Pancreas (tissue), 10 donors: ENCODE measurements around the gene BMP15. TPM values are rescaled to one million over a fixed set of nuclear protein-coding genes. Genes with fewer than 3 reads are reported as not detected.

Experiments
- ATAC-seq, 4 donors: fragments of 200-7000 bp; cut with Tn5 transposase; one replicate each; pipeline versions ENCODE4 v1.8.0 to v1.9.1; 2020; ENCODE audit warnings: mild to moderate bottlenecking in 4 of 4, moderate library complexity in 4 of 4
- DNase-seq, 6 donors: peaks; one replicate each; pipeline ENCODE4 v3.0.0-alpha.2; 2020
- FAIRE-seq: peaks from 2 replicates; lab custom pipeline; 2012; peaks lifted over from hg19 to GRCh38; lab: Jason Lieb, UNC
- H3K27ac ChIP-seq, 4 donors: fragments of 200-600 bp; sonication (generic); 1 replicate in 3 of 4; 2 replicates in 1 of 4; pipeline versions ENCODE4 v1.5.0 to v1.8.0; 2020
- H3K27me3 ChIP-seq, 4 donors: fragments of 200-600 bp; one replicate each; pipeline ENCODE4 v1.8.0; 2021
- H3K36me3 ChIP-seq, 3 donors: fragments of 200-600 bp; sonication (generic) in 1 of 3; one replicate each; pipeline versions ENCODE4 v1.5.0 to v1.8.0; 2020 to 2021
- H3K4me1 ChIP-seq, 3 donors: fragments of 200-600 bp; one replicate each; pipeline ENCODE4 v1.8.0; 2021
- H3K4me3 ChIP-seq, 4 donors: fragments of 200-600 bp; sonication (generic) in 2 of 4; one replicate each; pipeline versions ENCODE4 v1.5.0 to v1.8.0; 2020 to 2021
- H3K9me3 ChIP-seq, 4 donors: fragments of 200-600 bp; one replicate each; pipeline ENCODE4 v1.8.0; 2021
- WGBS, 2 donors: extraction: QIAGEN DNeasy Blood & Tissue Kit; methylation state at CpG; one replicate each; pipeline ENCODE4 v1.1.7; 2013; 5-methylcytosine and 5-hydroxymethylcytosine counted together
- intact Hi-C, 3 donors: fragments of 100-400 bp; cut with DNase I; formaldehyde crosslinking; loops; one replicate each; pipeline versions ENCODE4 v1.11.1 to v1.14.2; 2022
- polyA plus RNA-seq, 2 donors: library from polyadenylated mRNA; stranded (reverse); fragments of 200-250 nt; gene quantifications; one replicate each; pipeline ENCODE4 v1.2.3, GENCODE V29; 2013
- total RNA-seq, 6 donors: library from RNA; stranded (reverse); fragmentation: NEBNext Ultra II Directional in 4 of 6; extraction: Animal tissue kit (Norgen Biotek cat#: 25700) in 4 of 6; gene quantifications; one replicate each; pipeline versions ENCODE4 v1.2.1 to v1.2.4, GENCODE V29; 2021 to 2023
- TF ChIP-seq, protein P1 (sequence below), 4 donors: fragments of 200-600 bp; sonication (generic) in 3 of 4; IDR thresholded peaks; one replicate each; pipeline versions ENCODE4 v1.5.0 to v1.8.0; 2021; ENCODE audit warnings: antibody characterized with exemption in 4 of 4
- donor health status: healthy with polysubstance abuse.
- donor health status: DM: no; HTN: no; CAD: no; lungs with moderate emphysema.
- donor health status: DM: no; HTN: no; CAD: no.
- donor health status: control.
- donor health status: control.
- donor health status: Bipolar disorder and iron deficiency.
- donor health status: DM: yes; HTN: yes; CAD: no.
- donor health status: DM: no; HTN: no; CAD: no.
- donor health status: DM: no; HTN: no; CAD: no.
- donor health status: DM: yes; HTN: yes; CAD: no.

BMP15 gene
- total and polyA plus RNA-seq, 8 donors: not detected

DNA sequence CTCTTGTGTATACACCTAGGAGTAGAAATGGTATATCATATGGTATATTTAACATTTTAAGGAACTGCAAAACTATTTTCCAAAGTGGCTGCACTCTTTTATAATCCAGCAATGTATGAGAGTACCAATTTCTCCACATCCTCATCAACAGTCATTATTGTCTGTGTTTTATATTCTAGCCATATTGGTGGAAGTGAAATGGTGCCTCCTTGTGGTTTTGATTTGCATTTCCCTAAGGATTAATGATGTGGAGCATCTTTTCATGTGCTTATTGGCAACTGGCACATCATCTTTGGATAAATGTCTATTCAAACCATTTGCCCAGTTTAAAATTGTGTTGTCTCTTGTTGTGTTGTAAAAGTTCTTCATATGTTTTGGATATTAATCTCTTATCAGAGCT, 9.6 kb downstream of the BMP15 start:
- Histone ChIP-seq H3K36me3 (no peaks in the 10 kb centered on the region), H3K9me3 (no peaks in the 10 kb centered on the region), H3K27ac (no peak overlapping the region), H3K27me3 (peaks cover 0 to 5% (median 0%) of the 10 kb centered on the region in 4 donors), H3K4me1 (no peaks in the 10 kb centered on the region), H3K4me3 (no peak overlapping the region)
- intact Hi-C loops: no loop called here
- peak; percentile 89 for FAIRE-seq
- DNase-seq: no peak
- no peak for ATAC-seq
- TF ChIP-seq, protein P1, sequence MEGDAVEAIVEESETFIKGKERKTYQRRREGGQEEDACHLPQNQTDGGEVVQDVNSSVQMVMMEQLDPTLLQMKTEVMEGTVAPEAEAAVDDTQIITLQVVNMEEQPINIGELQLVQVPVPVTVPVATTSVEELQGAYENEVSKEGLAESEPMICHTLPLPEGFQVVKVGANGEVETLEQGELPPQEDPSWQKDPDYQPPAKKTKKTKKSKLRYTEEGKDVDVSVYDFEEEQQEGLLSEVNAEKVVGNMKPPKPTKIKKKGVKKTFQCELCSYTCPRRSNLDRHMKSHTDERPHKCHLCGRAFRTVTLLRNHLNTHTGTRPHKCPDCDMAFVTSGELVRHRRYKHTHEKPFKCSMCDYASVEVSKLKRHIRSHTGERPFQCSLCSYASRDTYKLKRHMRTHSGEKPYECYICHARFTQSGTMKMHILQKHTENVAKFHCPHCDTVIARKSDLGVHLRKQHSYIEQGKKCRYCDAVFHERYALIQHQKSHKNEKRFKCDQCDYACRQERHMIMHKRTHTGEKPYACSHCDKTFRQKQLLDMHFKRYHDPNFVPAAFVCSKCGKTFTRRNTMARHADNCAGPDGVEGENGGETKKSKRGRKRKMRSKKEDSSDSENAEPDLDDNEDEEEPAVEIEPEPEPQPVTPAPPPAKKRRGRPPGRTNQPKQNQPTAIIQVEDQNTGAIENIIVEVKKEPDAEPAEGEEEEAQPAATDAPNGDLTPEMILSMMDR (IDR thresholded peaks at IDR 0.05): peak in 1 of 4 donors; percentile 28

- H3K4me1 ChIP-seq: no peaks in the 10 kb centered on the region
- TF ChIP-seq, protein P1 (IDR thresholded peaks at IDR 0.05): no peak
- no peaks in the 10 kb centered on the region for H3K27me3 ChIP-seq
- ATAC-seq (no peak), FAIRE-seq (no peak), DNase-seq (peak in 1 of 6 donors; percentile 32)
- H3K27ac ChIP-seq: no peak overlapping the region
- intact Hi-C loops: no loop called here
- H3K4me3 ChIP-seq: no peak overlapping the region
- no peaks in the 10 kb centered on the region for H3K36me3 ChIP-seq
- H3K9me3 ChIP-seq: no peaks in the 10 kb centered on the region
These were observed 16.6 kb downstream of the BMP15 start for GRCh38 chrX:50927127-50927526.

- ATAC-seq (peak in 1 of 4 donors; percentile 50), DNase-seq (peak in 4 of 6 donors; percentile 10 to 62 (median 20))
These were observed 31.1 kb downstream of the BMP15 start for GRCh38 chrX:50941638-50942037.

DNA sequence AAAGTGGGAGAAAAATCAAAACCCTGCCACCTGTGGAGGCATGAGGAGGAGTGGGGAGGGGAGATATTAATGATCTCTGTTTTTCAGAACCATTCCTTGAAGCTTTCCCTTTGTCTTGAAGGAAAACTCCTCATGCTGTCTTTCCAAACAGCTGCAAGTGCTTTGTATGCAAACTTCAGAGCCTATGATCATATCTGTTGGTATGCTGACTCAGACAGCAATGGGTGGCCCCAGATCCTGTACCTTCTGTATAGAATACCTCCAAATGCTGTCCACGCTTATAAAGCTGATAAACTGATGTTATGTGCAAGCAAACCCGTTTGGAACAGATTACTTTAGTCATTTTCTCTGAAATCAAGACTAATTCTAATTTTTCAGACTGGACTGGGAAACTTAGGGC, 31.9 kb downstream of the BMP15 start:
- H3K4me3 ChIP-seq: no peak overlapping the region
- ATAC-seq (no peak), FAIRE-seq (no peak), DNase-seq (no peak)
- no peaks in the 10 kb centered on the region for H3K9me3 ChIP-seq
- no peaks in the 10 kb centered on the region for H3K4me1 ChIP-seq
- peaks cover 0 to 47% (median 2%) of the 10 kb centered on the region in 4 donors for H3K27me3 ChIP-seq
- H3K27ac ChIP-seq: no peak overlapping the region
- intact Hi-C loops: no loop called here
- TF ChIP-seq, protein P1 (IDR thresholded peaks at IDR 0.05): no peak
- 42 to 61% methylated on average over 2 of the region's 2 CpGs for WGBS, 2 donors
- no peaks in the 10 kb centered on the region for H3K36me3 ChIP-seq

More at GRCh38 chrX:50941638-50942037, 31.1 kb downstream of the BMP15 start:
- TF ChIP-seq, protein P1 (IDR thresholded peaks at IDR 0.05): peak in 1 of 4 donors; percentile 22
- no peak for FAIRE-seq
- Histone ChIP-seq H3K27ac (no peak overlapping the region), H3K9me3 (no peaks in the 10 kb centered on the region), H3K27me3 (peaks cover 0 to 45% (median 2%) of the 10 kb centered on the region in 4 donors), H3K4me1 (no peaks in the 10 kb centered on the region), H3K36me3 (no peaks in the 10 kb centered on the region), H3K4me3 (no peak overlapping the region)
- intact Hi-C loops: no loop called here
- WGBS, 2 donors: 54 to 56% methylated on average over 3 of the region's 3 CpGs

GRCh38 chrX:50952406-50952805, 41.9 kb downstream of the BMP15 start:
- no peaks in the 10 kb centered on the region for H3K4me1 ChIP-seq
- WGBS, 2 donors: 85 to 86% methylated on average over 1 of the region's 1 CpG
- peaks cover 0 to 38% (median 1%) of the 10 kb centered on the region in 4 donors for H3K27me3 ChIP-seq
- TF ChIP-seq, protein P1 (IDR thresholded peaks at IDR 0.05): no peak
- DNase-seq: no peak
- ATAC-seq: no peak
- H3K9me3 ChIP-seq: no peaks in the 10 kb centered on the region
- no peak overlapping the region for H3K4me3 ChIP-seq
- no peaks in the 10 kb centered on the region for H3K36me3 ChIP-seq
- FAIRE-seq: no peak
- no peak overlapping the region for H3K27ac ChIP-seq
- intact Hi-C loops: no loop called here
